WERI-Rb-1 (cell line): Measurements from ENCODE around the gene ENKD1.
A peak's percentile ranks its signal among the peaks of the same experiment; 100 is the strongest.

ENCODE experiments used
- DNase-seq: peaks from one replicate; pipeline ENCODE4 v3.0.0-alpha.2; 2020
- H3K27ac ChIP-seq: fragments of 250-450 bp; sonication (Bioruptor Pico); 2 replicates; pipeline ENCODE4 v1.5.1; 2020; ENCODE audit warnings: mild to moderate bottlenecking, moderate library complexity
- H3K27me3 ChIP-seq: fragments of 250-450 bp; sonication (Bioruptor Pico); 2 replicates; pipeline ENCODE4 v1.5.1; 2021; ENCODE audit warnings: mild to moderate bottlenecking, low read depth, moderate library complexity; ENCODE audit not compliant: insufficient read depth, severe bottlenecking
- H3K36me3 ChIP-seq: fragments of 250-450 bp; sonication (Bioruptor Pico); 2 replicates; pipeline ENCODE4 v1.5.1; 2020; ENCODE audit warnings: mild to moderate bottlenecking, moderate library complexity
- H3K4me3 ChIP-seq: 2 replicates; pipeline ENCODE4 v1.5.1; 2011; ENCODE audit warnings: low read depth, mild to moderate bottlenecking, control low read depth, low read length
- H3K9me3 ChIP-seq: fragments of 250-450 bp; sonication (Bioruptor Pico); 2 replicates; pipeline ENCODE4 v1.5.1; 2021; ENCODE audit warnings: mild to moderate bottlenecking, moderate library complexity; ENCODE audit not compliant: severe bottlenecking
- TF ChIP-seq, protein P1 (sequence below): IDR thresholded peaks from 2 replicates; pipeline ENCODE4 v1.5.1; 2011; ENCODE audit warnings: low read depth, mild to moderate bottlenecking, control low read depth, inconsistent platforms, low read length

ENKD1 gene

DNA sequence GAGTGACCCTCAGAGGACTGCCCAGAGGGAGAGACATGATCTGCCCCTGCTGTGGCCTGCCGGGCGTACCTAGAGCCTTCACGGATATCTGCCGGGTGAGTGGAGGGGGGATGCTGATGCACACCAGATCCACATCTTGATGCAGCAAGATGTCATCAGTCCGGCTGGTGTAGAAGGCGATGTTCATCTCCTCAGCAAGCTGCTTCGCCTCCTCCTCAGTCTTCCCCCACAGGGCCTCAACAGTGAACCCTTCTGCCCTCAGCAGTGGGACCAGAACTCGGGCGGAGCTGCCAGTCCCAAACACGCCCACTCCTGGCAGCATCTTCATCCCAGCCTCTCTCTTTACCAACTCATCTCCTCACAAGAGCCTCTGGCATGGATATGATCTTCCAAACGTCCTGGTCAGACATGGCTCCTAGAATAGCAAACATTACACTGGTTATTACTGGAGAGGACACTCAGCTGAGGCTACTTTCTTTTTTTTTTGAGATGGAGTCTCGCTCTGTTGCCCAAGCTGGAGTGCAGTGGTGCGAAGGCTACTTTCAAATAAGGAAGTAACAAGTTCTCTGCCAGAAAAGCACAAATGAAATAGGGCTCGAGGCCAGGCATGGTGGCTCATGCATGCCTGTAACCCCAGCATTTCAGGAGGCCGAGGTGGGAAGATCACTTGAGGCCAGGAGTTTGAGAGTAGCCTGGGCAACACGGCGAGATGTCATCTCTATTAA lies 19.0 kb upstream of the ENKD1 start:
- H3K27me3 ChIP-seq = no peaks in the 10 kb centered on the region
- TF ChIP-seq, protein P1, sequence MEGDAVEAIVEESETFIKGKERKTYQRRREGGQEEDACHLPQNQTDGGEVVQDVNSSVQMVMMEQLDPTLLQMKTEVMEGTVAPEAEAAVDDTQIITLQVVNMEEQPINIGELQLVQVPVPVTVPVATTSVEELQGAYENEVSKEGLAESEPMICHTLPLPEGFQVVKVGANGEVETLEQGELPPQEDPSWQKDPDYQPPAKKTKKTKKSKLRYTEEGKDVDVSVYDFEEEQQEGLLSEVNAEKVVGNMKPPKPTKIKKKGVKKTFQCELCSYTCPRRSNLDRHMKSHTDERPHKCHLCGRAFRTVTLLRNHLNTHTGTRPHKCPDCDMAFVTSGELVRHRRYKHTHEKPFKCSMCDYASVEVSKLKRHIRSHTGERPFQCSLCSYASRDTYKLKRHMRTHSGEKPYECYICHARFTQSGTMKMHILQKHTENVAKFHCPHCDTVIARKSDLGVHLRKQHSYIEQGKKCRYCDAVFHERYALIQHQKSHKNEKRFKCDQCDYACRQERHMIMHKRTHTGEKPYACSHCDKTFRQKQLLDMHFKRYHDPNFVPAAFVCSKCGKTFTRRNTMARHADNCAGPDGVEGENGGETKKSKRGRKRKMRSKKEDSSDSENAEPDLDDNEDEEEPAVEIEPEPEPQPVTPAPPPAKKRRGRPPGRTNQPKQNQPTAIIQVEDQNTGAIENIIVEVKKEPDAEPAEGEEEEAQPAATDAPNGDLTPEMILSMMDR = no peak
- no peak for DNase-seq

DNA sequence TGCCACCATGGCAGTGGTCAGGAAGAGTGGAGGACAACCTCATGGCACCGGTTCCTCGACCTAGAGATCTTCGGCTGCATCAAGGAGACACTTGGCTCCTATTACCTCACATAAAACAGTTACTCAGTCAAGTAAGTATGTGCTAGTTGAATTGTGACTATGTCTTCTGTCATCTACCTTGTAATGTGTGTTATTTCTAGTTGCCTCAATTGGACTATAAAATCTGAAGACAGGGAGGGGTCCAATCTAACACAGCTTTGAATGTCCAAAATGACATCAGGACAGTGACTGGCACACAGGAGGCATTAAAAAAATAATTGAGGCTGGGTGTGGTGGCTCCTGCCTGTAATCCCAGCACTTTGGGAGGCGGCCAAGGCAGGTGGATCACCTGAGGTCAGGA lies 17.2 kb upstream of the ENKD1 start:
- Histone ChIP-seq H3K4me3 (no peak overlapping the region), H3K27me3 (no peaks in the 10 kb centered on the region), H3K27ac (no peak overlapping the region), H3K9me3 (no peaks in the 10 kb centered on the region), H3K36me3 (peaks cover 36% of the 10 kb centered on the region)
- TF ChIP-seq, protein P1 = no peak
- DNase-seq = no peak

More for the DNA sequence above, 19.0 kb upstream of the ENKD1 start:
- no peak overlapping the region for H3K27ac ChIP-seq
- H3K9me3 ChIP-seq = no peaks in the 10 kb centered on the region
- H3K36me3 ChIP-seq = peaks cover 36% of the 10 kb centered on the region
- no peak overlapping the region for H3K4me3 ChIP-seq

DNA sequence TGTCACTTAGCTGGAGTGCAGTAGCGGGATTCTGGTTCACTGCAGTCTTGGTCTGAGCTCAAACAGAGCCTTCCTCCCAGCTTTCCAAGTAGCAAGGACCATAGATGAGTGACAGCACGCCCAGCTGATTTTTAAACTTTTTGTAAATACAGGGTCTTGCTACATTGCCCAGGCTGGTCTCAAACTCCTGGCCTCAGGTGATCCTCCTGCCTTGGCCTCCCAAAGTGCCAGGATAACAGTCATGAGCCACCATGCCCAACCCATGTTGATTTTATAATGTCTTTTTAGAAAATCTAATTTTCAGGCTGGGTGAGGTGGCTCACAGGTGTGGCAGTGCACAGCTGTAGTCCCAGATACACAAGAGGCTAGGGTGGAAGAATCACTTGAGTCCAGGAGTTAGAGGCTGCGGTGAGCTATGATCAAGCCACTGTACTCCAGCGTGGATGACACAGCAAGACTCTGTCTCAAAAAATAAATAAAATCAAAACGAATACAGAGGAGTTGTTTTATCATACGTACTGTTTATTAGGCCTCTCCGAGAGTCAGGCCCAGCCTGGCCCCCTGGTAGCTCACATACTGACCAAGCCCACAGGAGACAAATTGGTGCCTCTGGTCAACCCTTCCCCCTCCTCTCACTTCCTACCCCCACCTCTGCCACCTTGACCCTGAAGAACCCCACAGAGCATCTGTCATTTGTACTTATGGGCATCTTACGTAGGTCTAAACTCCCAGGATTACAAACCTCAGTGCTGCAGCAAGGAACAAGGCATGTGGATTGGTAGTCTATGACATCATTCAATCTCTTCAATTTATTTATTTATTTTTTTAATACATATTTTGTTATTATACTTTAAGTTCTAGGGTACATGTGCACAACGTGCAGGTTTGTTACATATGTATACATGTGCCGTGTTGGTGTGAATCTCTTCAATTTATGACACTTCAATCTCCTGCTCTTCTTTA lies 13.7 kb upstream of the ENKD1 start:
- peak overlapping the region; percentile 84 for H3K27ac ChIP-seq
- DNase-seq = peak; percentile 68
- peaks cover 39% of the 10 kb centered on the region for H3K36me3 ChIP-seq
- H3K9me3 ChIP-seq = no peaks in the 10 kb centered on the region
- no peak overlapping the region for H3K4me3 ChIP-seq
- no peaks in the 10 kb centered on the region for H3K27me3 ChIP-seq
- TF ChIP-seq, protein P1 = no peak

DNA sequence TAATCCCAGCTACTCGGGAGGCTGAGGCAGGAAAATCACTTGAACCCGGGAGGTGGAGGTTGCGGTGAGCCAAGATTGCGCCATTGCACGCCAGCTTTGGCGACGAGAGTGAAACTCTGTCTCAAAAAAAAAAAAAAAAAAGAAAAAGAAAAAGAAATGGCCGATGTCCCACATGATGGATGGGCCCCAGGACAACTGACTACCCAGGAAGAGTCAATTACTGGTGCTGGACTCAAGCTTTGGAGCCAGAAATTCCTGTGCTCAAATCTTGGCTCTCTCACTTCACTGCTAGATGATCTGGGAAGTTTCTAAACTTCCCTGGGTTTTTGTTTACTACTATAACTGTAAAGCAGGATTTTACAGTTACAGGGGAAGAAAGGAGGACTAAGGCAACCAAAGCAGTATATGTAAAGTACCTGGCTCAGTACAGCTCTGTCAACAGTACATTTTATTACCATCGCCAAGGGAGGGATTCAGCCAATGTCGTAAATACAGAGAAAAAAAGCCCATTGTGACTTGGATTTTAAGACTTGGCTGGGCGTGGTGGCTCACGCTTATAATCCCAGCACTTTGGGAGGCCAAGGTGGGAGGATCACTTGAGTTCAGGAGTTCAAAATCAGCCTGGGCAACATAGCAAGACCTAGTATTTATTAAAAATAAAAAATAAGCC lies 11.9 kb upstream of the ENKD1 start:
- Histone ChIP-seq H3K4me3 (no peak overlapping the region), H3K36me3 (peaks cover 23% of the 10 kb centered on the region), H3K27ac (no peak overlapping the region), H3K27me3 (no peaks in the 10 kb centered on the region), H3K9me3 (no peaks in the 10 kb centered on the region)
- TF ChIP-seq, protein P1 = no peak
- no peak for DNase-seq

DNA sequence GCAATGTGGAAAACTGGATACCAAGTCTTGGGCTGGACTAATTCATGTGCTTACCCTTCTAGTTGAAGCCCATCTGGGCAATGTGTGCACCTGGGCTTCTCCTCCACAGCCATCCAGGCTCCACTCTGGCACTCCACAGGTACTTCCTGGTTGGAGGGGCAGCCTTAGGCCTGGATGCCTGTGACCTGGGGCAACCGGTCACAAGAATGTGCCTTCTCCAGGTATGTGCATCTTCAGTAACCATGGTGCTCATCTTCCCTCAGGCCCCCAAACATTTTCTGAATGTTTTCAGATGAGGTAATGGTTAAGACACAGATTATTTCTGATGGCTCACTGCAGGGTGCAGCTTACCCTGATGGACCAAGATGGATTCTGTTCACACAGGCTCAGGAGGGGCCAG lies 11.2 kb upstream of the ENKD1 start:
- TF ChIP-seq, protein P1 = no peak
- no peaks in the 10 kb centered on the region for H3K9me3 ChIP-seq
- peaks cover 18% of the 10 kb centered on the region for H3K36me3 ChIP-seq
- H3K4me3 ChIP-seq = no peak overlapping the region
- H3K27me3 ChIP-seq = no peaks in the 10 kb centered on the region
- no peak for DNase-seq
- no peak overlapping the region for H3K27ac ChIP-seq
